HT-29 (cell line): ENCODE results near the gene CAMTA1. TPM values are rescaled to one million over a fixed set of nuclear protein-coding genes. Genes with fewer than 3 reads are reported as not detected.

Experiments
- DNase-seq: peaks from one replicate; pipeline ENCODE4 v3.0.0-alpha.2; 2015; ENCODE audit warnings: low spot score
- total RNA-seq: library from RNA; depleted of rRNA; stranded (reverse); fragments of >200 nt; shearing (Covaris generic); gene quantifications from 2 replicates; pipeline ENCODE4 v1.2.3, GENCODE V29; 2014

Gene CAMTA1
- total RNA-seq, 1 experiment from 2014 or later: 62.2 TPM

DNA sequence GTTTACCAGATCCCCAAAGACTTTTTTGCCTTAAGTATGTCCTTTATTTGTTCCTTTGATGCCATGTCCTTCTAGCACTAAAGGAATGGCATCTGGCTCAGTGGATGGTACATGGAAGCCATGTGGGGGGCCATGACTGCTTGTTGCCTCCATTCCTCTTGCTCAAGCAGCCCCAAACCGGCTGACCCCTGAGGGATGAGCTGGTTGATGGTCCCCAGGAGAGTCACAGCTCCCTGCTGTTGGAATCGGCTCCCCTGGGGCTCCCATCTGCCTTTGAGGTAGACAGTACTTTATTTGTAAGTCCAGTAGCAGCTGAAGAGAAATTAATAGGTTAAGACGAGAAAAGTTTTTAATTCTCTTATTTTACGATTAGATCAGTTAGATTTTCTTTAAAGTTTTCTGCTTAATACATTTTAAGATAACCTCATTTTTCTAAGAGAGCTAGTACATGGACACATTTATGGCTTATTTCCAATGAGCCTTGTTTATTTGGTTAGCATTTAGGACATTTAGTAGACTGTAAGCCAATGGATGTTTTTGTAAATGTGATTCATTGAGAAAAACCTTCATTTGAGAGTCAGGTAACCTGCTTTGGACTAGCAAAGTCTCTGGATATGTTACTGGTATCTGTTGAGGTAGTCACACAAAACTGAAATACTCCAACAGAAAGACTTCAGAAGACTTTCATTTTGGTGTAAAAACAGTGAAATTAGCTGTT is 88.2 kb downstream of the CAMTA1 start:
- DNase-seq: no peak

DNA sequence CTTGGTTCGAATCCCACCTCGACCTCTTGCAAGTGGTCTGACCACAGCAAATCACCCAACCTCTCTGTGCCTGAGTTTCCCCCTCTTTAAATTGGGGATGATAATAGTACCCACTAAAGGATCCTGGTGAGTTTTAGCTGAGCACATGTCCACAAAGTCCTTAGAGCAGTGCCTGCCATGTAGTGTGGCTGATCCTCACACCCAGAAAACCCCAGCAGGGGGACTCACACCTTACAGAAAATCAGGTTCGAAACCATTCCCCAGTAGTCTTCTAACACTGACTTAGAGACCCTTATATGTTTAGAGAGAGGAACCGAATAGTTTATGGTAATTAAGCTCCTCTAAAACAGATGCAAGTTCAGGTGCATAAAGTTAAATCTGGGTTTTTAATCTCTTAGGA is 89.0 kb downstream of the CAMTA1 start:
- DNase-seq: no peak

- DNase-seq: no peak
These were observed 95.9 kb downstream of the CAMTA1 start for GRCh38 chr1:6880951-6881690.

DNA sequence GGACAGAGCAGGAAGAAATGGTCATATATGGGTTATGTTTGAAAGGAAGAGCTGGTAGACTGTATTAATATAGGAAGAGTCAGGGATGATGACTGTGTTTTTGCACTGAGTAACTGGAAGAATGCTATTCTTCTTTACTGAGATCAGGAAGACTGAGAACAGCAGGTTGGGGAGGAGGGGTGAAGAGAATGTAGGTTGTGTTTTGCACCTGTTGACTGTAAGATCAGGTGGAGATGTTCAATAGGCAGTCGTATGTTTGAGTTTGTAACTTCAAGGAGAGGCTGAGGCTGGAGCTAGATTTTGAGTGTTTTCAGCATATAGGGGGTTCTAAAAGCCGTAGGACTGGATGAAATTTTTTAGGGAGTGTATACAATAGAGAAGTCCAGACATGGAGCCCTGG is 97.2 kb downstream of the CAMTA1 start:
- DNase-seq: no peak

DNA sequence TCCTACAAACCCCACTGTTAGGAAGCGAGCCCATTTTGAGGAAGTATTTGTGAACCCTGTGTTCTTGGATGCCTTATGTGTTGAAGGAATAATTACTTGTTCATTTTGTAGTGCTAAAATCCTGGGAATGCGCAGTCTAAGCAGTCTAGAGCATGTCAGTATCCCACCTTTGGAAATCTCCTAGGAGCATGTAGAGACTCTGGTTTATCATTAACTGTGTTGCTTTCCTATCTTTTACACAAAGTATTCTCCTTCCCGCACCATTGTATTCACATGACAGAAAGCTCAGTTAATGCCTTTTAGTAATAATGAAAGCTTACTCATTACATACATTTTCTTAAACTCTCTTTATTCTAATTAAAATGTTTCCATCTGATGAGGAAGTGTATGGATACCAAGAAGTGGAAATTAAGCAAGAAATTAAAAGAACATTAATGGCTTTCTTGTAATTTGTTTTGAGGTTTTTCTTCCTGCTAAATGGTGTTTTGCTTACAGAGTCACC is 99.4 kb downstream of the CAMTA1 start:
- no peak for DNase-seq

GRCh38 chr1:6885426-6885825 is 100.2 kb downstream of the CAMTA1 start:
- DNase-seq: no peak

- DNase-seq: no peak
These were observed 101.3 kb downstream of the CAMTA1 start for GRCh38 chr1:6886523-6886922.

GRCh38 chr1:6888268-6888667 is 103.0 kb downstream of the CAMTA1 start:
- no peak for DNase-seq

DNA sequence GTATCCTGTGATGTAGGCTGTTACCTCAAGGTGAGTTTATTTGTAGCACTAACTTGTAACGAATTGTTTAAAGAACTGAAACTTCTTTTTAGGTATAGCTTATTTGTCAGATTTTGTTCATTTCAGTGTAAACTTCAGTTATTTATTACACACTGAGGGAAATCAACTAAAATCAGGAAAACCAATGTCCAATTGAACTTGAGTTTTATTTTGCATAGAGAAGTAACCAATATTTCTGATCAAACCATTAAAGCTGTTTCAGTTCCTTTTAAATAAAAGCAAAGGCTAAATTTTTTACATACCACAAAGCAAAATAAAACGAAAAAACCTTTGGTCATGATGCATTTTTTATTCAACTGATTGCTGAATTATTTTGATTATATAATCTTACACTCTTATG is 103.6 kb downstream of the CAMTA1 start:
- no peak for DNase-seq

DNA sequence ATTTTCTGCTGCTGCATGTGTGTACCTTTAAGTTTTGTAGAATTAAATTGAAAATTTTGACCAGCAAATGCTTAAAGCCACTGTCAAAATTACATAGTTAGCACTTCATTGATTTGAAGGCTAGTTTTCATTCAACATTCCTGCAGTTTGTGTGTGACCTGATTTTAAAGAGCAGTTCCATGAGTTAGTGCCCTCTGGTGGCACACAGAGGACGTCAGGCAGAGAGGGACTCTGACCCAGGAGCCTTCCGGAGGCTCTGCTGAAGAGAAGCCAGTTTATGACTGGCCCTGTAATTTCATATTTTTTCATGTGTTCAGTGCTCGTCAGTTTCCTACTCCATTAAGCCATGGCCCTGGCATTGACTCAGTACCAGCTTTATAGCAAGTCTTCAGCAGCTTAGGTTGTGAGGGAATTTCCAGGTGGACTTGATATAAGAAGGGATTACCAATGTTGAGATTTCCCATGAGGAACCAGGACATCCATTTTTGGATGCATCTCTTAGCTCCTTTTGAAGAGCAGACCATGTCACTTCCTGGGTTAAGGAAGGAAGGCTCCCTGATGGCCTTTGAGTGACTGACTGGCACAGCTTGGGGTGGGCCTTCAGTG is 104.7 kb downstream of the CAMTA1 start:
- DNase-seq: peak; percentile 65

DNA sequence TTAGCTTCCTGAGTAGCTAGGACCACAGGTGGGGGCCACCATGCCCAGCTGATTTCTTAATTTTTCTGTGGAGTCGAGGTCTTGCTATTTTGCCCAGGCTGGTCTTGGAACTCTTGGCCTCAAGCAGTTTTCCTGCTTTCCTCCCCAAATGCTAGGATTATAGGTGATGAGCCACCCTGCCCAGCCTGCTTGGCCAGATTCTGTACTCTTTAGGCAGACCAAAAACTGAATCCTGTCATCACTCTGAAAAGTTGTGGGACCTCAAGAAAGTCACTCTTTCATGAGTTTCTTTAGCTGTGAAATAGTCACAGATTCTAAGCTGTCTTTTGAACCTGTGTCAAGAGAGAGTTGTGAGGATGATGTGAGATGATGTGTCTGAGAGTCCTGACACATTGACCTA is 105.4 kb downstream of the CAMTA1 start:
- no peak for DNase-seq

DNA sequence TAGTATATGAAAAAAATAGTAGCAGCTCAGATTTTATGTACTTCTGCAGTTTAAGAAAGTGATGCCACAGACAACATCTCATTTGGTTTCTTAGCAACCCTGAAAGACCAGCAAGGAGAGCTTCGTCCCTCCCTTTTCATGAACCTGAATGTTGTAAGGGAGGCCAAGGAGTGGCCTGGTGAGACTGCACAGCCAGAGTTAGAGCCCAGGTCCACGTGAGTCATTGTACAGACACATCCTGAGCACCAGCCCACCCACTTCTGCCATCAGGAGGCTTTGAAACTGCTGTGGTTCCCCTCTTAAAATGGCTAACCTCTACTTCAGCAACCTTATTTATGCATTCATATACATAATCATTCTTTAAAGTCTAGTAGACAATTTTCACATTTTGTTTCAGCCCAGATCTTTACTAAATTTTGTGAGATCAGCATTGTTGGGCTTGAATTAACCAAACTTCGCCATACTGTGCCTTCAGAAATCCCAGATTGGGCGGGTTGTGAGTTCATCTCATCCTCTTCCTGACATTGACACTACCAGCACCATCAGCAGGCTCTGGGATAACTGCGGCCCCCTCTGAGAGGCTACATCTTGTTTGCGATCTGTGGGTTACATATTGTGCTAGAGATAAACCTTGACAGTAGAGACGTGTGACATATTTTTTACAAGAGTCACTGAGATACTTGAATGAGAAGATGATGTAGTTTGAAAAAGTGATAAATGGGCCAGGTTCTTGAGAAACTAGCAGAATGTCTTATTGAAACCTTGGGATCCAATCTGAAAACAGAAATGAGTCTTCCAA is 106.7 kb downstream of the CAMTA1 start:
- DNase-seq: no peak

DNA sequence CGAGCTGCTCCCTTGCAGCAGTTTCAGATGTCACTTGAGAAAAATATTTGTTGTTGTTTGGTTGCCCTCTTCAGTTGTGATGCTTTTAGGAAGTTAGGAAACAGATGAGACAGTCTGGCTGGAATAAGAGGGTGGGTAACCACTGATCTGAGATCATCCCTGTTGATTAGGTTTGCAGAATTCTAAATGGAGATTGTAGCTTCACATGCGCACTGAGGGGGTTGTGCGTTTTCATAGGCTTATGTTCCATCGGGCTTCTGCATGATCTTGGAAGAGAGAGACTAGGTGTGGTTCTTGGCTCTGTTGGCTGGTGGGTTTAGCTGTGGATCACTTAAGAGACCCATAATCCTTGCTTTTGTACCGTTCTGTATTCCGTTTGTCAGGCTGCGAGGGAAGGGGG is 108.1 kb downstream of the CAMTA1 start:
- no peak for DNase-seq

DNA sequence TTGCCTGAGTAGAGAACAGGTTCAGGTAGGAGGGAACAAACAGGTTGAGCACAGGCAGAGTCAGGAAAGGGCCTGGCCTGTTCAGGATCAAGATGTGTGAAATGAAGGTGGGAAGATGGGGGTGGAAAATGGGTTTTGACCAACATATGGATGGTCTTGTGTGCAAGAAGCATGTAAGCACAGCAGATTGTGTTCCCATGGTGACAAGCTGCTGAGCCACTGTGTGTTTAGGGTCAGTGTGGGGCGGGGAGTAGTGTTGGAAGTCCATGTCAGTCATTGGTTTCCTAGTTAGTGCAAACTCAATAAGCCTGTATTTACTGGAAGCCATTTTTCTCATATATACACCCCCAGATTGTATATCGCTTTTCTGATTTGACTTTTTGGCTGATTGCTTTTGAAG is 111.9 kb downstream of the CAMTA1 start:
- DNase-seq: peak; percentile 4

GRCh38 chr1:6898974-6899539 is 113.8 kb downstream of the CAMTA1 start:
- no peak for DNase-seq

DNA sequence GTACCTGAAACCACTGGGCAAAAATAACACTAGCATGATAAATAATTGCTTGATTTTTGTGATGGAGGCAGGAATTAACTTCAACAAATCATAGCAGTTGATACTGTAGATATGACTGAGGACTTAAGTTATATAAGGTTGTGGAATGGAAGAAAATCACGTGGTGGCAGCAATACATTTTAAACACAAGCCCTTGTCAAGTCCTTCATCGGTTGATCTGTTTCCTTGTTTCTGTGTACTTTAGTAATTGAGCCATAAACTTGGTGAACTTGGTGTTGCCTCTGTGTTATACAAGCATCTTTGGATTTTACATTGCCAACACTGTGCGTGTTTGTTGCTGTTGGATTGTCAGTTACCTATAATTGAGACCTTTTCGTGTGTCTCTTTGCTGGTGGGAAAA is 114.4 kb downstream of the CAMTA1 start:
- DNase-seq: no peak

- DNase-seq: no peak
These were observed 116.9 kb downstream of the CAMTA1 start for GRCh38 chr1:6902153-6902552.

GRCh38 chr1:6904476-6905170 is 119.4 kb downstream of the CAMTA1 start:
- no peak for DNase-seq

GRCh38 chr1:6905331-6905730 is 120.1 kb downstream of the CAMTA1 start:
- DNase-seq: no peak

- no peak for DNase-seq
These were observed 120.5 kb downstream of the CAMTA1 start for GRCh38 chr1:6905790-6906189.

- DNase-seq: no peak
These were observed 121.5 kb downstream of the CAMTA1 start for GRCh38 chr1:6906783-6907182.
